ENCODE measurements around the gene MRPS27. TPM values are rescaled to one million over a fixed set of nuclear protein-coding genes. Genes with fewer than 3 reads are reported as not detected.

The MRPS27 gene
- total RNA-seq, 3 donors from 2014 or later: 83.4 to 107 (median 88.1) TPM

DNA sequence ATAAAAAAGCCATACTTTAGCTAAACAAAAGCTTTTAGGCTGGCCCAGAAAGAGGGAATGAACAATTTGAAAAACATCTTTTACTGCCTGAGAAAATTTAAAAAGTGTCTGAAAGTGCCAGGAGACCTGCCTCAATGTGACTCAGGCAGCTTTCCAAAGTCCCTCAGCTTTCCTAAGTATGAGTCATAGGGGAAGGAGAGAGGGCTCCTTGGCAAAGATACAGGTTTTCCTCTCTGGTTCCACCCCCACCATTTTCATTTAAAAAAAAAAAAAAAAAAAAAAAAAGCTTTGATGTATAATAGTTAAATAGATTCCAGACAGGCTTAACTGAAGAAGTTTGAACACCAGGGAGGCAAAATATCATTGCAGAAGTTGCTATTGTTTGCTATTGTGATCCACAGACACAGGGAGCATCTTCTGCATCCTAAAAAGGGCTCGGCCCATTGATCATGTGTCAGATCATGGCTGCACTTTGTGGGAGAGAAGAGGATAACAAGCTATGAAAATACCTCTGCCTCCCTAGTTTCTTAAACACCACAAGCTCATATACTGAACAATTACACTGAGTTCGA, 71.5 kb downstream of the MRPS27 start:
- Mint-ChIP-seq H3K36me3 (ENCODE audit: insufficient read depth) (peaks cover 8% of the 10 kb centered on the region), H3K9me3 (no peaks in the 10 kb centered on the region), H3K4me3 (no peak overlapping the region), H3K4me1 (ENCODE audit: low read depth) (peaks cover 18% of the 10 kb centered on the region), H3K27me3 (ENCODE audit: low read depth) (no peaks in the 10 kb centered on the region)
- ATAC-seq (no peak), DNase-seq (no peak)

DNA sequence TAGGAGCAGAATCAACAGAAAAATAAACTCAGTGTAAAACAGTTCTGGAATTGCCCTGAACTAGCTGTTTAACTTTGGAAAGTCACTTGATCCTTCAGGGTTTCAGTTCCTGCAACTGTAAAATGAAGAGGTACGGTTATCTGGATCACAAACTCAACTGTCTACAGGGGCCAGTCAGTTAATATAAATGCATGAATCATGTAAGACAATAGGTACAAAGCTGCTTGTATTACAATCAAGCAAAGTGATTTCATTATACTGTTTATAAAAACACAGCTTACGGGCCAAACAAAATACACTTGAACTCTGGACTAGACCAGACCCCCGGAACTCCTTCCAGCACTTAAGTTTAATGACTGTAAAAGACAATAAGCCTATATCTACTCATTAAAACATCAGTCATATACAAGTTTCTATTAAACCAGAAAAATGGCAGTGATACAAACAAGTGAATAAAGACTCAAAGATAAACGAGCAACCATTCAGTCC, 73.0 kb downstream of the MRPS27 start:
- Mint-ChIP-seq H3K36me3 (ENCODE audit: insufficient read depth) (peaks cover 4% of the 10 kb centered on the region), H3K4me1 (ENCODE audit: low read depth) (peaks cover 18% of the 10 kb centered on the region), H3K9me3 (no peaks in the 10 kb centered on the region), H3K4me3 (no peak overlapping the region), H3K27me3 (ENCODE audit: low read depth) (no peaks in the 10 kb centered on the region)
- DNase-seq: no peak
- no peak for ATAC-seq

DNA sequence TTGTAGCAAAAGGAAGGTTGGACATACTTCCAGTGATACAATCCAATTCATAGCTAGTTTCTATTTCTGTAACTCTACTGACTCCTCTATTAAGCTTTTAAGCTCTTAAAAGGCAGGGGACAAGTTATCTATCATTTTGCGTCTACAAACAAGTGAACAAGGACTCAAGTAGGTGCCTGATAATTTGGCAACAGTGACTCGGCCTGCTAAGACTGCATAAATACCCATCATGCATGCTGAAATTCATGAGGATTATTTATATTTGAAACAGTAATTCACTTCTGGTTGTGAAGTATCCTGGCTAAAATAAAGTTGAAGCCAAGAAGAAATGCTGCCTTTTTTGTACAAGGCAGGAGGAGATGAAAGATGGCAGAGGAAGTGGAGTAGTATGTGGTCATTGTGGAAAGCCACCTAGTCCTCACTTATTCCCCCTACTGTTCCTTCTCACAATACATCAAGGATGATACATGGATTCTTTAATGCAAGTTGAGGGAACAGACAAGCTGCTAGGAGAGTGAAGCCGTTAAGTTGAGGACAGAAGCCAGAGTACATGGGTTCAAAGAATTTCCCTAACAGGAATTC, 74.0 kb downstream of the MRPS27 start:
- Mint-ChIP-seq H3K36me3 (ENCODE audit: insufficient read depth) (peaks cover 7% of the 10 kb centered on the region), H3K27me3 (ENCODE audit: low read depth) (no peaks in the 10 kb centered on the region), H3K4me3 (no peak overlapping the region), H3K4me1 (ENCODE audit: low read depth) (peaks cover 18% of the 10 kb centered on the region), H3K9me3 (no peaks in the 10 kb centered on the region)
- ATAC-seq: no peak
- no peak for DNase-seq

DNA sequence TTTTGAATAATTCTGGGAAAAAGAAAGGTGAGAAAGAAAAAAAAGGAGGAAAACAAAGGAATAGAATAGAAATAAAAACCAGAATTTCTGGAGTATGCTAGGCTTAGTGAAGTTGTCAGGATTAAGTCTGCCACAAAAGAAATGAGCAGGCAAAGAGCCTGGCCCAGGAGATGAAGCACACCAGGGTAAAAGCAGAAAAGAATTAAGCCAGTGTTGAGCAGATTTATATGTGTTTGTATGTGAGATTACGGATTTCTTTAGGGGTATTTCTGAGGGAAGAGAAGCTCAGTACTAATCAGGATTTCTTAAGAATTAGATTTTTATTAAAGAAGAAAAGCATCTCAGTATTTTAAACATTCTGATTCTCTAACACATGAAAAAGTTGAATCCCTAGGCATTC, 74.5 kb downstream of the MRPS27 start:
- ATAC-seq: no peak
- H3K27me3 Mint-ChIP-seq (ENCODE audit: low read depth): no peaks in the 10 kb centered on the region
- peaks cover 18% of the 10 kb centered on the region for H3K4me1 Mint-ChIP-seq (ENCODE audit: low read depth)
- H3K9me3 Mint-ChIP-seq: no peaks in the 10 kb centered on the region
- DNase-seq: no peak
- peaks cover 7% of the 10 kb centered on the region for H3K36me3 Mint-ChIP-seq (ENCODE audit: insufficient read depth)
- H3K4me3 Mint-ChIP-seq: no peak overlapping the region

DNA sequence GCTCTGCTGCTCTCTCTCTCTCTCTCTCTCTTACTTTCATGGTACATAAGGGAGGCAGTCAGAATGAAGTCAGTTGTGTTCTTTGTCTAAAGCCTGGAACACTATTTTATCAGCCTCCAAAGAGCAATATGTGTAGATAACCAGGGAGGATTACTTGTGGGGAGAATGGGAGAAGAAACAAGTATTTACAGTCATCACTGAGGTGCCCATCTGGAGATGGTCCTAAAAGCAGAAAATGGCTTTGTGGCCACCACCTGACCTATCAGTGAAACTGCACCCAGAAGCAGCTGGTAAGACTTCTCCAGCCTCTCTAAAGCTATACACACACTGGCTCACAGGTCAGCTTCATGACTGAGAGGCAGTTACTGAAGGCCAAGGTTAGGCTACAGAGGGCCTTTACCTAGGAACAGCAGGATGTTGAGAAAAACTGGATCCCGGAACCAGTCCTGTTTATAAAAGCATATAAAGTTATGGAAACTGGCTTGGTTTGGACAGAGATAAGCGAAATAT, 75.1 kb downstream of the MRPS27 start:
- H3K27me3 Mint-ChIP-seq (ENCODE audit: low read depth): no peaks in the 10 kb centered on the region
- H3K4me3 Mint-ChIP-seq: no peak overlapping the region
- H3K36me3 Mint-ChIP-seq (ENCODE audit: insufficient read depth): peaks cover 4% of the 10 kb centered on the region
- DNase-seq: no peak
- no peak for ATAC-seq
- H3K9me3 Mint-ChIP-seq: no peaks in the 10 kb centered on the region
- peaks cover 18% of the 10 kb centered on the region for H3K4me1 Mint-ChIP-seq (ENCODE audit: low read depth)

DNA sequence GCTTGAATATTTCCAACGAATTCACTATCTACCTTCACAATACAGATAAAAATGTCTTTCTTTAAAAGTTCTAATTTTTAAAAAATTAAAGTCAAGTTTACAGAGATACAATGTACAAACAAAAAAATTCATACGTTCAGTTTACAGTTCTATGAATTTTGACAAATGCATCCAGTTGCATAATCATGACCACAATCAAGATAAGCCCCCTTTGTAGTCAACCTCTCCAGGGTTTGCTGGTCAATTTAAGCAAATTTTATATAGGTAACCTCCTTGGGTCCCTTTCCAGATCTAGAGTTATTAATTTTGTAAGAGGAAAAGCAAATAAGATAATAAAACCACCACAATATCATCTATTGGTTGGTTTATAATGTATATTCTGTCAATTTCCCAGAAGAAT, 76.3 kb downstream of the MRPS27 start:
- Mint-ChIP-seq H3K36me3 (ENCODE audit: insufficient read depth) (peaks cover 4% of the 10 kb centered on the region), H3K9me3 (no peaks in the 10 kb centered on the region), H3K4me3 (no peak overlapping the region), H3K4me1 (ENCODE audit: low read depth) (peaks cover 18% of the 10 kb centered on the region), H3K27me3 (ENCODE audit: low read depth) (no peaks in the 10 kb centered on the region)
- DNase-seq (no peak), ATAC-seq (no peak)

DNA sequence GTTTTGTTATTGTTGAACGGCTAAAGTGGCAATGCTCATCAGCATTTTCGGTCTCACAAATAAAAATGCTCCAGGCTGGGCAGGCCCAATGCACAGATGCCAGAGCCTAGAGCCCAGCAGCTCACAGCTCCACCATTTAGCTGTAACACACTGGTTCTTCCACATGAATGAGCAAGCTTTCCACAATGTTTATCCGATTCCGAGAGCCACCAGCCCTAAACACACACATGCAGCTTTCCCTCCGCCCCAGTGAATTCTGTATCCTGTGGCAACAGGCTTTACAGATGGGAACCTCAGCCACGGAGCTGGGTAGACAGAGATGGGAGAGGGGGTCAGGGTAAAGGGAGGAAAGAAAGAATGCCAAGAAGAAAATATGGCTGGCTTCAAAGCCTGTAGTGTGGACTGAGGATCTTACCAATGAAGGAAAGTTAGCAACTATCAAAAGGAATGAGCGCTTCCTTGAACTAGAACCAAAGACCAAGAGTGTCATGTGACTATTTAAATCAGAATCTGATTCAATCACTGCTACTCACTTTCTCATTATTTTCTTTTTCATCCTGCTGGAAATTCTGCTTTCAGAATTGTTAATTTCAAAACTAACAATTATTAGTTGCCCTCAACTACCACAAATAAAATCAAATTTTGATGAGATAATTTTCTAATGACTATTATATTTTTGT, 77.1 kb downstream of the MRPS27 start:
- no peak for DNase-seq
- peaks cover 16% of the 10 kb centered on the region for H3K4me1 Mint-ChIP-seq (ENCODE audit: low read depth)
- no peaks in the 10 kb centered on the region for H3K27me3 Mint-ChIP-seq (ENCODE audit: low read depth)
- H3K4me3 Mint-ChIP-seq: no peak overlapping the region
- no peak for ATAC-seq
- H3K9me3 Mint-ChIP-seq: no peaks in the 10 kb centered on the region
- H3K36me3 Mint-ChIP-seq (ENCODE audit: insufficient read depth): peaks cover 9% of the 10 kb centered on the region

DNA sequence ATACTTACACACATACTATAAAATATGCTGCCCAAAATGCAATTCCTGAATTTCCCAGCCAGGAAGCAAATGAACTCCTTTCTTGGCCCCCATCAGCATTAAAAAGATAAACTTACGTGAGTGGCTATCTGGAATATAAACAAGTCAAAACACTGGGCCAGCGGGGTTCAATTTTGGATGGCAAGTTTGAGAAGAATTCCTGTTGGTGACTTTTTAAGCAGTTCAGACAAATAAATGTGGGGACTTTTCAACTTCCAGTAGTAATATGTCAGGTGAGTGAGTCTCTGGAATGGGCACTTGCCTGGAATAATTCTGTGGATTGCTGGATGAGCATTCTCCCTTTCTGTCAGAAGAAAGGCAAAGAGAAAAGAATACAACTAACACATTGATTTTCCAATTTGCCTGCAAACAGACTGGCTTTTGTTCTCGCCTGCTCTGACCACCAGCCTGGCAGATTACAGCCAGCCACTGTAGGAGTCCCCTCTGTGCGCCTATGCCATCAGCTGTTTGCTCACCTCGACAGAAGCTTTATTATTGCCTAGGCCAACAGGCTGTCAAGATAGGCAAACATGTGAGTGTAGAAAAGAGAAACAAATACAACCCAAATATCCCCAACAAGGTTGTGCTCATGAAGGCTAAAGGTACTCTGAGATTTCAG, 78.6 kb downstream of the MRPS27 start:
- DNase-seq (no peak), ATAC-seq (no peak)
- H3K4me1 Mint-ChIP-seq (ENCODE audit: low read depth): peaks cover 14% of the 10 kb centered on the region
- no peaks in the 10 kb centered on the region for H3K27me3 Mint-ChIP-seq (ENCODE audit: low read depth)
- H3K36me3 Mint-ChIP-seq (ENCODE audit: insufficient read depth): peaks cover 21% of the 10 kb centered on the region
- no peaks in the 10 kb centered on the region for H3K9me3 Mint-ChIP-seq
- H3K4me3 Mint-ChIP-seq: no peak overlapping the region

DNA sequence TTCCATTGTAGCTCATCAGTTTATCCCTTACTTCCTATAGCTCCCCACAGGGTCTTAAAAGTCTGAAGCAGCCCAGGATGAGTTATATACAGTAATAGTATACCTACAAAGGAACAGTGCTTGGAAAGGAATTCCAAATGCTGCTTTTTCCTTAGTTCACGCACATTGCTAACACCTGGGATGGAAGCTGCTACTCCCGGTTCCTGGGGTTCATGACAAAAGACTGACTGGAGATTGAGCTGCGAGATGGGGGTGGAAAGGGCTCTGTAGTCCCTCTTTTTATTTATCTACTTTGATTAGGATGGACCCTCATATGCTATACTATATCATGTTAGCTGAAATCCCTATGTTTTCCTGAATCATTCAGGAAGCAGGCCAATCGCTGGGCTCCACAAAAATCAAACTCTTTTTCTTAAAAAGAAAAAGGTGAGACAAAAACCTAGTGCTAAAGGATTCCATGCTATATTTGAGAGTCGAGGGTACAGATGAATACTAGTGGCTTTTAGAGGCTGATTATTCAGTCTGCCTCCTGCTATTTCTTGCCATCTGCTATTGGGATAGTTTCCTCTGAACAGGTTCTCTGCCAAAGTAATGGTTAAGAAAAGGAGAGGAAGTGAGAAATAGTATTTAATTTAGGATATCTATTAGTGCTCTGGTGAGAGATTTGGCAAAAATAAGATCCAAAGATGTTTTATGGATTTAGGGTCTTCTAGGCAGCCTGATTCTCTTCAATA, 81.2 kb downstream of the MRPS27 start:
- H3K4me3 Mint-ChIP-seq: no peak overlapping the region
- H3K27me3 Mint-ChIP-seq (ENCODE audit: low read depth): no peaks in the 10 kb centered on the region
- H3K36me3 Mint-ChIP-seq (ENCODE audit: insufficient read depth): peaks cover 34% of the 10 kb centered on the region
- peaks cover 22% of the 10 kb centered on the region for H3K4me1 Mint-ChIP-seq (ENCODE audit: low read depth)
- H3K9me3 Mint-ChIP-seq: no peaks in the 10 kb centered on the region
- no peak for DNase-seq
- ATAC-seq: no peak

DNA sequence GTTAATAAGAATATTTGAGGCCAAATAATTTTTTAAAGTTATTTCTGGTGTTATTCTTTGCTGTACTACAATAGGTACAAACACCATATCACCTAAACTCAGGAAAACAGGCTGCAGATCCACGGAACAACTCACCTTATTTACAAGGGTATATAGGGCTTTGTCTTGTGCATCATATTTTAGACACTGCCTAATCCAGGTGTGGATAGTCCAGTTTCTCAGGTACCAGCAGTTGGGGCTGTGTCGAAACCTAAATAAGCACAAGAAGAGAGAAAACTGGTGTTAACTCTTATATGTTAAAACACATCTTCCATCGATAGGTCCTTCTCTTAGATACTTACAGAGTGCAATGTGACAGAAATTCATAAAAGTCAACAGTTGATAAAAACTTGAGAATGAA, 82.2 kb downstream of the MRPS27 start:
- Mint-ChIP-seq H3K36me3 (ENCODE audit: insufficient read depth) (peaks cover 36% of the 10 kb centered on the region), H3K4me3 (no peak overlapping the region), H3K27me3 (ENCODE audit: low read depth) (no peaks in the 10 kb centered on the region), H3K9me3 (no peaks in the 10 kb centered on the region), H3K4me1 (ENCODE audit: low read depth) (peaks cover 29% of the 10 kb centered on the region)
- no peak for DNase-seq
- ATAC-seq: no peak

DNA sequence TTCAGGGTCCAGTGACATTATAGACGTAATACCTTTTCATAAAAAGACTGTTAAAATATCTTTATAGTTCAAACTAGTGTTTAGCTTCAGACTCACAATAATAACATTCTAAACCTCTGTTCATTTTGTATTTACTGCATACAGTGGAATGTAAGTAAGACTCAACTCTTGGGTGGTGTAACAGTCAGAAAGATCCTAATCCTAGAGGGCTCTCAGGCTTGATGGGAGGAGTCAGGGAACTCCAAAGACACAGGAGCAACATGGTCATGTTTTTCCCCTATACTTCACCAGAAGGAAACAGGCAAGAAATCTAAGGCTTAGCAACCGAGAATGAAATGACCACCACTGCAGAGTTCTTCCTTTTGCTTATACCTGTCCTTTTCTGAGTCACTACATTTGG, 82.6 kb downstream of the MRPS27 start:
- Mint-ChIP-seq H3K36me3 (ENCODE audit: insufficient read depth) (peaks cover 37% of the 10 kb centered on the region), H3K9me3 (no peaks in the 10 kb centered on the region), H3K27me3 (ENCODE audit: low read depth) (no peaks in the 10 kb centered on the region), H3K4me3 (no peak overlapping the region), H3K4me1 (ENCODE audit: low read depth) (peaks cover 34% of the 10 kb centered on the region)
- DNase-seq (no peak), ATAC-seq (no peak)

DNA sequence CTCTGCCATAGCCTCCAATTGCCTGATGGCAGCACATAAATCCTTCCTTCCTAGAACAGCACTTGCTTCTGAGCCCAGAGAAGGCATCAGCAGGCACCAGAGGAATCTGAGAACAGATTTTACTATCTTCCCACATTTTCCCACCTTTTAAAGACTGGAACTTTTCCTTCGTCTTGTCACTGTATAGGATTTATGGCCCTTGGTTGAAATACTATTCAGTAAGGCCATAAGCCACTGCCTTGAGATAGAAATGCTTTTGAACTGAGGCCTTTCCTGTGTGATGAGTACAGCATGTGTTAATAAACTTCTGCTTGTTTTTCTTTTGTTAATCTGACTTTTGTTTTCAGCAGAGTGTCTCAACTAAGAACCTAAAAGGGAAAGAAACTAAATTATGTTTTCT, 84.3 kb downstream of the MRPS27 start:
- ATAC-seq (no peak), DNase-seq (no peak)
- H3K4me3 Mint-ChIP-seq: no peak overlapping the region
- no peaks in the 10 kb centered on the region for H3K27me3 Mint-ChIP-seq (ENCODE audit: low read depth)
- H3K9me3 Mint-ChIP-seq: no peaks in the 10 kb centered on the region
- H3K4me1 Mint-ChIP-seq (ENCODE audit: low read depth): peaks cover 39% of the 10 kb centered on the region
- H3K36me3 Mint-ChIP-seq (ENCODE audit: insufficient read depth): peaks cover 50% of the 10 kb centered on the region

DNA sequence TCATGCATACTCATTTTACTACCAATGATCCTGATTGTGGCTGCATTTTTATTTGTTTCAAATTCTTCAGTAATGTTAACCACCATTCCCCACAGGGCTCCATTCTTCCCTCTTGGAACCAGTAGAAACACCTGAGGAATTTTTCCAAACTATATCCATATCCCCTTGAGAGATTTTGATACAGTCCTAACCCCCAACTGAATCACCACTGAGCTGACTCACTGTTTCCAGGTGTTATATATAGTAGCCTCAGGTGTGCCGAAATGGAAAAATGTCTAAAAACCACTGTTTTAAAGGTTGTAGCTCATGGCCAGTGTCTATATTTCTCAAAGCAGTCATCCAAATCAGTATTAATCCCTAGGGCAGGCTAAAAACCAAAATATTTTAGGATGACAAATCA, 85.2 kb downstream of the MRPS27 start:
- no peak for DNase-seq
- H3K36me3 Mint-ChIP-seq (ENCODE audit: insufficient read depth): peaks cover 57% of the 10 kb centered on the region
- no peaks in the 10 kb centered on the region for H3K27me3 Mint-ChIP-seq (ENCODE audit: low read depth)
- no peaks in the 10 kb centered on the region for H3K9me3 Mint-ChIP-seq
- H3K4me3 Mint-ChIP-seq: no peak overlapping the region
- H3K4me1 Mint-ChIP-seq (ENCODE audit: low read depth): peaks cover 43% of the 10 kb centered on the region
- no peak for ATAC-seq

DNA sequence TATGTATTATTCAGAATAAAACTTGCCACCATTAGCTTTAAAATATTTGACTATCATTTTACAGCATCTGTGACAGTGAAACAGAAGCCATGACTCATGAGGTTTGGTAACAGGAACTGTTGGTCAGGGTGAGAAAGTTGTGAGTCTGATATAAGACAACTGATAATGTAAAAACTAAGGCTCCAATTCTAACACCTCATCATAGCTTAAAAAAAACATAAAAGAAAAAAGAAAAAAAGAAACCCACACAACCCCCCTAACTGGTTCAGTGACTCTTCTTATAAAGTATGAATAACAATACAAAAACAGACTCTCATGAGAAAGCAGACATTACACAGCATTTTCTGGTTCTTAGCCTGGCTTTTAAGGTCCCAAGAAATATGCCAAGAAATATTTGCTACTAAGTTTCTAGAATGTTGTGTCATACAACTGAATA, 85.8 kb downstream of the MRPS27 start:
- Mint-ChIP-seq H3K9me3 (no peaks in the 10 kb centered on the region), H3K36me3 (ENCODE audit: insufficient read depth) (peaks cover 57% of the 10 kb centered on the region), H3K27me3 (ENCODE audit: low read depth) (no peaks in the 10 kb centered on the region), H3K4me1 (ENCODE audit: low read depth) (peaks cover 43% of the 10 kb centered on the region), H3K4me3 (no peak overlapping the region)
- ATAC-seq: peak; percentile 91 to 96
- DNase-seq: no peak

Data from activated T-cell treated with anti-CD3 and anti-CD28 coated beads, Interleukin-2, amount 50 U/mL, for 4 hours (primary cell).